Measurements from ENCODE around the gene CLEC17A.

Gene CLEC17A

DNA sequence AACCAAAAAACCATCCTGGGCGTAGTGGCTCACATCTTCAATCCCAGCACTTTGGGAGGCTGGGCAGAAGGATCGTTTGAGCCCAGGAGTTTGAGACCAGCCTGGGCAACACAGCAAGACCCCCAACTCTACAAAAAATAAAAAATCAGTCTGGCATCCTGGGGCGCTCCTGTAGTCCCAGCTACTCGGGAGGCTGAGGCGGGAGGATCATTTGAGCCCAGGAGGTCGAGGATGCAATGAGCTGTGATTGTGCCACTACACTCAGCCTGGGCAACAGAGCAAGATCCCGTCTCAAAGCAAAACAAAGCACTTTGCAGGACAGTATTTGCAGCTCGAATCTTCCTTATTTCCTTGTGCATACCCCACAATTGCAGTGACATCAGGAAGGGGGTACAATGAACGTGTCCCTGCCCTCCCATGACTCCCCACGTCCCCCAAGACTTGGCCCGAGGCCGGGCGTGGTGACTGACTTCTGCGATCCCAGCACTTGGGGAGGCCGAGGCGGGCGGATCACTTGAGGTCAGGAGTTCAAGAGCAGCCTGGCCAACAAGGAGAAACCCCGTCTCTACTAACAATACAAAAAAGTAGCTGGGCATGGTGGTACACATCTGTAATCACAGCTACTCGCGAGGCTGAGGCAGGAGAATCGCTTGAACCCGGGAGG is 11.9 kb upstream of the CLEC17A start:
- Histone ChIP-seq H3K4me2 (ENCODE audit: low read length, poor library complexity, severe bottlenecking) (peak overlapping the region; percentile 75), H4K8ac (ENCODE audit: low read length) (peak overlapping the region; percentile 1), H3K4ac (ENCODE audit: low read depth in 1 of 2, low read length in 2 of 2) (peak overlapping the region in 1 of 2 experiments; percentile 55), H3K79me1 (replicated peaks; ENCODE audit: low read length, poor library complexity, severe bottlenecking) (peaks cover 13% of the 10 kb centered on the region), H2BK5ac (ENCODE audit: low read depth, low read length, poor library complexity, severe bottlenecking) (no peak overlapping the region), H4K91ac (ENCODE audit: low read length) (no peak overlapping the region), H3K27ac (ENCODE audit: low read length, poor library complexity, severe bottlenecking) (no peak overlapping the region), H2BK120ac (ENCODE audit: low read depth, low read length) (no peak overlapping the region), H3K27me3 (ENCODE audit: control insufficient read depth in 1 of 2, insufficient read depth in 1 of 2, low read length in 2 of 2) (no peaks in the 10 kb centered on the region), H3K4me1 (ENCODE audit: control insufficient read depth, insufficient read depth, low read depth, low read length) (peaks cover 11% of the 10 kb centered on the region), H3K36me3 (ENCODE audit: control insufficient read depth in 1 of 2, insufficient read depth in 2 of 2, low read depth in 1 of 2, low read length in 2 of 2) (peaks cover 7 to 34% of the 10 kb centered on the region in 2 experiments), H3K4me3 (ENCODE audit: insufficient read depth in 1 of 2, low read depth in 1 of 2, low read length in 2 of 2) (peak overlapping the region; percentile 93 to 100), H3K9ac (ENCODE audit: low read length) (peak overlapping the region; percentile 95), H2AK5ac (ENCODE audit: low read length, severe bottlenecking) (no peak overlapping the region), H3K14ac (ENCODE audit: low read length in 2 of 2) (peak overlapping the region in 1 of 2 experiments; percentile 57), H3K23ac (ENCODE audit: low read length in 2 of 2) (no peak overlapping the region), H3K18ac (ENCODE audit: low read depth in 1 of 2, low read length in 2 of 2) (no peak overlapping the region), H2BK12ac (ENCODE audit: low read length in 2 of 2) (no peak overlapping the region), H2BK15ac (ENCODE audit: low read depth, poor library complexity, severe bottlenecking) (no peak overlapping the region), H2AFZ (ENCODE audit: low read depth, low read length) (no peak overlapping the region), H3K9me3 (ENCODE audit: control insufficient read depth, low read length) (no peaks in the 10 kb centered on the region)
- 60% methylated on average over 19 of the region's 22 CpGs for WGBS
- no peak for DNase-seq

DNA sequence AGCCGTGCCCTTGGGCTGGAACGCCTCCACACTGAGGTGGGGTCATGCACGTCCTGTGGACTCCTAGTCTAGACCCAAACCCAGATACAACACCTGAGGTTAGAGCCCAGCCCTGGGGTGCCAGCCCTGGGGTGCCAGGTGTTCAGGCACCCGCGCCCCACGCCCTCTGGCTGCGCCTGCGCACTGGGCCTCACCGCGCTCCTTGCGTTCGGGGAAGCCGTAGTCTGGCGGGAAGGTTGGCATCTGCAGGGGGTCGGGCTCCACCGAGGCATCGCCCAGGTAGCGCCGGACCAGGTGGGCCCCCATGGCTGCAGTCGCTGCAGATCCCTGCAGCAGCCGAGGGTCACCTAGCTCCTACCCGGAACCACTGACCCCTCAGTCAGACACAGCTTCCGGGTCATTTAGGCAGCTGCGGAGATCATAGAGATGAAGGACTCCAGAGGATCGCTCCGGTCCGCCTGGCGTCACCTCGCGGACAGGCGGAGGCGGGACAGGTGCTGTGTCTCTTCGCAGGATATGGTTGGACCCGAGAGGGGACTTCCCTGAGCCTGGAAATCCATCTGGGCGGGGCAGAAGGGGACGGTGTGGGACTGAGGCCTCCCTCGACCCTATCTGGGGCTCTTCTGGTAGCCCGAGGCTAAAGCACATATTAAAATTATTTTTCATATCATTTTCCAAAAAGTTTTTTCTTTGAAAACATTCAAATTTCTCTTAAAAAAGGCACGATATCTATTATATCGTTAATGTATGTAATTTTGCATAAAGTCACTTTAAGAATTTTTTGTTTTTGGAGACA is 11.0 kb upstream of the CLEC17A start, which contains the start of gene NDUFB7:
Gene NDUFB7, minus strand, starts transcription at position 372 of the 796 bp plus-strand sequence. Its CDS starts 66 bp downstream, at position 306.
- H3K23ac ChIP-seq (ENCODE audit: low read length in 2 of 2): no peak within 1 kb of the TSS
- WGBS: under 1% methylated on average over 32 of the region's 40 CpGs
- H3K4me3 ChIP-seq (ENCODE audit: insufficient read depth in 1 of 2, low read depth in 1 of 2, low read length in 2 of 2): peak within 1 kb of the TSS; percentile 93 to 100
- H3K79me1 ChIP-seq (replicated peaks; ENCODE audit: low read length, poor library complexity, severe bottlenecking): peaks cover 10% of the 10 kb centered on the region
- no peak within 1 kb of the TSS for H2BK120ac ChIP-seq (ENCODE audit: low read depth, low read length)
- peak within 1 kb of the TSS; percentile 98 for H4K8ac ChIP-seq (ENCODE audit: low read length)
- no peaks in the 10 kb centered on the region for H3K27me3 ChIP-seq (ENCODE audit: control insufficient read depth in 1 of 2, insufficient read depth in 1 of 2, low read length in 2 of 2)
- H3K18ac ChIP-seq (ENCODE audit: low read depth in 1 of 2, low read length in 2 of 2): peak within 1 kb of the TSS; percentile 95 to 98
- H3K4me2 ChIP-seq (ENCODE audit: low read length, poor library complexity, severe bottlenecking): peak within 1 kb of the TSS; percentile 75
- H3K9me3 ChIP-seq (ENCODE audit: control insufficient read depth, low read length): no peaks in the 10 kb centered on the region
- H2AFZ ChIP-seq (ENCODE audit: low read depth, low read length): peak within 1 kb of the TSS; percentile 85
- peaks cover 5 to 25% of the 10 kb centered on the region in 2 experiments for H3K36me3 ChIP-seq (ENCODE audit: control insufficient read depth in 1 of 2, insufficient read depth in 2 of 2, low read depth in 1 of 2, low read length in 2 of 2)
- peaks cover 11% of the 10 kb centered on the region for H3K4me1 ChIP-seq (ENCODE audit: control insufficient read depth, insufficient read depth, low read depth, low read length)
- peak within 1 kb of the TSS; percentile 98 for H4K91ac ChIP-seq (ENCODE audit: low read length)
- H2BK5ac ChIP-seq (ENCODE audit: low read depth, low read length, poor library complexity, severe bottlenecking): peak within 1 kb of the TSS; percentile 80
- peak within 1 kb of the TSS; percentile 95 for H3K9ac ChIP-seq (ENCODE audit: low read length)
- H2BK12ac ChIP-seq (ENCODE audit: low read length in 2 of 2): no peak within 1 kb of the TSS
- peak within 1 kb of the TSS in 1 of 2 experiments; percentile 73 for H3K14ac ChIP-seq (ENCODE audit: low read length in 2 of 2)
- H2AK5ac ChIP-seq (ENCODE audit: low read length, severe bottlenecking): no peak within 1 kb of the TSS
- peak; percentile 96 for DNase-seq
- H3K4ac ChIP-seq (ENCODE audit: low read depth in 1 of 2, low read length in 2 of 2): peak within 1 kb of the TSS; percentile 92 to 96
- H2BK15ac ChIP-seq (ENCODE audit: low read depth, poor library complexity, severe bottlenecking): no peak within 1 kb of the TSS
- no peak within 1 kb of the TSS for H3K27ac ChIP-seq (ENCODE audit: low read length, poor library complexity, severe bottlenecking)

DNA sequence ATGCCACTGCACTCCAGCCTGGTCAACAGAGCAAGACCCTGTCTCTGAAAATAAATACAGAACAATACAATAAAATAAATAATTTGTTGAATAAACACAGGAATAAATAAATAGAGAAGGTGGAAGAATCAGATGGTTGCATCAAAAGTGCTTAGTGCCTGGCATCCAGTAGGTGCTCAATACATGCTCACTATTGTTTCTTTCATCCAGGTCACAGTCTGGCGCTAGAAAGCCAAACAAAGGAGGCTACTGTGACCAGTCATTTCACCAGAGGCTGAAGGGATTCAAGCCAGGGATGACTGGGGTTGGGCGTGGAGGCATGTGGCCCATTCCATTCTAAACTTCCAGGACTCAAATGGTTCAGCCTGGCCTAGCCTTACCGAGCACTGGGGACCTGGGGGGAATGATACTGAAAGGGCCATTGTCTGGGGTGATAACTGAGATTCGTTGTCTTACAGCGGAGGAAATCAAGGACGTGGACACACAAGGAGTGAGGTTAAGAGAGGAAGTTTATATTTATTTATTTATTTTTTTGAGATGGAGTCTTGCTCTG is 7.4 kb upstream of the CLEC17A start:
- H2BK15ac ChIP-seq (ENCODE audit: low read depth, poor library complexity, severe bottlenecking): no peak overlapping the region
- no peak overlapping the region for H2AFZ ChIP-seq (ENCODE audit: low read depth, low read length)
- no peak overlapping the region for H4K8ac ChIP-seq (ENCODE audit: low read length)
- H3K27me3 ChIP-seq (ENCODE audit: control insufficient read depth in 1 of 2, insufficient read depth in 1 of 2, low read length in 2 of 2): no peaks in the 10 kb centered on the region
- no peak overlapping the region for H3K27ac ChIP-seq (ENCODE audit: low read length, poor library complexity, severe bottlenecking)
- H2BK5ac ChIP-seq (ENCODE audit: low read depth, low read length, poor library complexity, severe bottlenecking): no peak overlapping the region
- H3K79me1 ChIP-seq (replicated peaks; ENCODE audit: low read length, poor library complexity, severe bottlenecking): no peaks in the 10 kb centered on the region
- no peaks in the 10 kb centered on the region for H3K36me3 ChIP-seq (ENCODE audit: control insufficient read depth in 1 of 2, insufficient read depth in 2 of 2, low read depth in 1 of 2, low read length in 2 of 2)
- H3K9me3 ChIP-seq (ENCODE audit: control insufficient read depth, low read length): no peaks in the 10 kb centered on the region
- WGBS: 86% methylated on average over 6 of the region's 6 CpGs
- H2BK120ac ChIP-seq (ENCODE audit: low read depth, low read length): no peak overlapping the region
- H3K18ac ChIP-seq (ENCODE audit: low read depth in 1 of 2, low read length in 2 of 2): no peak overlapping the region
- no peak overlapping the region for H3K9ac ChIP-seq (ENCODE audit: low read length)
- no peak overlapping the region for H2AK5ac ChIP-seq (ENCODE audit: low read length, severe bottlenecking)
- DNase-seq: no peak
- no peak overlapping the region for H3K14ac ChIP-seq (ENCODE audit: low read length in 2 of 2)
- no peak overlapping the region for H4K91ac ChIP-seq (ENCODE audit: low read length)
- no peak overlapping the region for H3K4ac ChIP-seq (ENCODE audit: low read depth in 1 of 2, low read length in 2 of 2)
- H3K4me2 ChIP-seq (ENCODE audit: low read length, poor library complexity, severe bottlenecking): no peak overlapping the region
- H2BK12ac ChIP-seq (ENCODE audit: low read length in 2 of 2): no peak overlapping the region
- peaks cover 9% of the 10 kb centered on the region for H3K4me1 ChIP-seq (ENCODE audit: control insufficient read depth, insufficient read depth, low read depth, low read length)
- H3K23ac ChIP-seq (ENCODE audit: low read length in 2 of 2): no peak overlapping the region
- H3K4me3 ChIP-seq (ENCODE audit: insufficient read depth in 1 of 2, low read depth in 1 of 2, low read length in 2 of 2): no peak overlapping the region

DNA sequence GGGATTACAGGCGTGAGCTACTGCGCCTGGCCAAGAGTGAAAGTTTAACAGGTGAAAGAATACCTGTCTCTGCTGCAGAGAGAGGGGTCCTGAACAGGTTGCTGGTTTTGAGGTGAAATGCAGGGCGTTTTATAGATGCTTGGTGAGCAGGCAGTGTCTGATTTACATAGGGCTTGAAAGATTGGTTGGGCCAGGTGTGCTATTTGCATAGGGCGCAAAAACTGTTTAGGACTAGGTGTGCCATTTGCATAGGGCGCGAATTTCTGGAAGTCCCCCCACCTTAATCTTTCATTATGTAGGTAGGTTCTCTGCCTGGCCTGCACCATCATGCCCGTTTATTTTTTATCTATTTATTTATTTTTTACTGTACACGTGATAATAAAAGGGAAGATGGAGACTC is 6.5 kb upstream of the CLEC17A start:
- no peak overlapping the region for H3K18ac ChIP-seq (ENCODE audit: low read depth in 1 of 2, low read length in 2 of 2)
- DNase-seq: no peak
- no peak overlapping the region for H2AK5ac ChIP-seq (ENCODE audit: low read length, severe bottlenecking)
- no peak overlapping the region for H3K23ac ChIP-seq (ENCODE audit: low read length in 2 of 2)
- H3K4me2 ChIP-seq (ENCODE audit: low read length, poor library complexity, severe bottlenecking): no peak overlapping the region
- no peak overlapping the region for H2BK5ac ChIP-seq (ENCODE audit: low read depth, low read length, poor library complexity, severe bottlenecking)
- no peak overlapping the region for H2BK12ac ChIP-seq (ENCODE audit: low read length in 2 of 2)
- H3K36me3 ChIP-seq (ENCODE audit: control insufficient read depth in 1 of 2, insufficient read depth in 2 of 2, low read depth in 1 of 2, low read length in 2 of 2): no peaks in the 10 kb centered on the region
- no peak overlapping the region for H2BK120ac ChIP-seq (ENCODE audit: low read depth, low read length)
- WGBS: 71% methylated on average over 5 of the region's 8 CpGs
- no peak overlapping the region for H3K9ac ChIP-seq (ENCODE audit: low read length)
- no peak overlapping the region for H2BK15ac ChIP-seq (ENCODE audit: low read depth, poor library complexity, severe bottlenecking)
- no peak overlapping the region for H3K4me3 ChIP-seq (ENCODE audit: insufficient read depth in 1 of 2, low read depth in 1 of 2, low read length in 2 of 2)
- no peak overlapping the region for H4K91ac ChIP-seq (ENCODE audit: low read length)
- no peak overlapping the region for H4K8ac ChIP-seq (ENCODE audit: low read length)
- H3K79me1 ChIP-seq (replicated peaks; ENCODE audit: low read length, poor library complexity, severe bottlenecking): no peaks in the 10 kb centered on the region
- H3K9me3 ChIP-seq (ENCODE audit: control insufficient read depth, low read length): no peaks in the 10 kb centered on the region
- no peak overlapping the region for H3K27ac ChIP-seq (ENCODE audit: low read length, poor library complexity, severe bottlenecking)
- H3K27me3 ChIP-seq (ENCODE audit: control insufficient read depth in 1 of 2, insufficient read depth in 1 of 2, low read length in 2 of 2): no peaks in the 10 kb centered on the region
- peaks cover 2% of the 10 kb centered on the region for H3K4me1 ChIP-seq (ENCODE audit: control insufficient read depth, insufficient read depth, low read depth, low read length)
- no peak overlapping the region for H3K14ac ChIP-seq (ENCODE audit: low read length in 2 of 2)
- no peak overlapping the region for H2AFZ ChIP-seq (ENCODE audit: low read depth, low read length)
- H3K4ac ChIP-seq (ENCODE audit: low read depth in 1 of 2, low read length in 2 of 2): no peak overlapping the region

Data from mesenchymal stem cell (in vitro differentiated cells and primary cell).